ENCODE data around the gene METTL24. TPM values are rescaled to one million over a fixed set of nuclear protein-coding genes. Genes with fewer than 3 reads are reported as not detected.
"Not testable (repeated sequence)": the region's sequence is repeated elsewhere in the genome, so short reads cannot be mapped to it uniquely, and the experiment has no call there.

Gene METTL24
- total RNA-seq, 4 donors from 2014 or later: 2.6 to 12.6 (median 4.0) TPM

GRCh38 chr6:110352563-110353262 lies 5.4 kb downstream of the METTL24 start:
- WGBS, 2 donors: 34 to 40% methylated on average over 7 of the region's 7 CpGs
- Histone ChIP-seq H3K36me3 (no peaks in the 10 kb centered on the region), H3K4me1 (peaks cover 6 to 17% of the 10 kb centered on the region in 2 donors)

GRCh38 chr6:110351986-110352385 lies 6.2 kb downstream of the METTL24 start:
- peaks cover 6 to 17% of the 10 kb centered on the region in 2 donors for H3K4me1 ChIP-seq
- no peaks in the 10 kb centered on the region for H3K9me3 ChIP-seq
- no peak for TF ChIP-seq POLR2A (IDR thresholded peaks at IDR 0.05)
- TF ChIP-seq CTCF (IDR thresholded peaks at IDR 0.05): no peak
- whole genome bisulfite sequencing, 2 donors: 87 to 89% methylated on average over 4 of the region's 4 CpGs
- H3K4me3 ChIP-seq (replicated peaks in 1 of 3): no peak overlapping the region
- intact Hi-C loops (cut with DNase I): no loop called here
- no peaks in the 10 kb centered on the region for H3K36me3 ChIP-seq
- no peak for DNase-seq
- H3K27ac ChIP-seq: peak overlapping the region in 1 of 3 donors; percentile 21
- no peaks in the 10 kb centered on the region for H3K27me3 ChIP-seq

More at GRCh38 chr6:110352563-110353262, 5.4 kb downstream of the METTL24 start:
- peak overlapping the region in 2 of 3 donors; percentile 21 to 33 for H3K27ac ChIP-seq
- peak in 1 of 2 donors; percentile 6 for DNase-seq
- intact Hi-C loops (cut with DNase I): no loop called here
- TF ChIP-seq CTCF (IDR thresholded peaks at IDR 0.05) (no peak), POLR2A (IDR thresholded peaks at IDR 0.05) (no peak)
- no peaks in the 10 kb centered on the region for H3K27me3 ChIP-seq
- no peak overlapping the region for H3K4me3 ChIP-seq (replicated peaks in 1 of 3)
- H3K9me3 ChIP-seq: no peaks in the 10 kb centered on the region

- no peak for TF ChIP-seq CTCF (IDR thresholded peaks at IDR 0.05)
- no peak for TF ChIP-seq POLR2A (IDR thresholded peaks at IDR 0.05)
- peak in 1 of 2 donors; percentile 28 for DNase-seq
- Histone ChIP-seq H3K36me3 (no peaks in the 10 kb centered on the region), H3K4me1 (peaks cover 6 to 17% of the 10 kb centered on the region in 2 donors), H3K27ac (no peak overlapping the region), H3K9me3 (no peaks in the 10 kb centered on the region), H3K27me3 (no peaks in the 10 kb centered on the region), H3K4me3 (replicated peaks in 1 of 3) (no peak overlapping the region)
- intact Hi-C loops (cut with DNase I): no loop called here
- WGBS, 2 donors: 72% methylated on average over 3 of the region's 3 CpGs
Observed at GRCh38 chr6:110351546-110351945, 6.6 kb downstream of the METTL24 start.

GRCh38 chr6:110350593-110350992 lies 7.6 kb downstream of the METTL24 start:
- 94 to 98% methylated on average over 7 of the region's 7 CpGs for WGBS, 2 donors
- H3K36me3 ChIP-seq; H3K27ac ChIP-seq; intact Hi-C loops (cut with DNase I); H3K9me3 ChIP-seq; H3K4me3 ChIP-seq (replicated peaks in 1 of 3); H3K27me3 ChIP-seq; DNase-seq: not testable (repeated sequence)
- peaks cover 6 to 17% of the 10 kb centered on the region in 2 donors for H3K4me1 ChIP-seq

GRCh38 chr6:110348961-110349690 lies 9.0 kb downstream of the METTL24 start:
- no peaks in the 10 kb centered on the region for H3K27me3 ChIP-seq
- no peak overlapping the region for H3K27ac ChIP-seq
- peaks cover 6 to 17% of the 10 kb centered on the region in 2 donors for H3K4me1 ChIP-seq
- no peak for DNase-seq
- WGBS, 2 donors: 91% methylated on average over 11 of the region's 11 CpGs
- no peaks in the 10 kb centered on the region for H3K36me3 ChIP-seq
- no peaks in the 10 kb centered on the region for H3K9me3 ChIP-seq
- intact Hi-C loops (cut with DNase I): no loop called here
- TF ChIP-seq CTCF (IDR thresholded peaks at IDR 0.05) (no peak), POLR2A (IDR thresholded peaks at IDR 0.05) (no peak)
- no peak overlapping the region for H3K4me3 ChIP-seq (replicated peaks in 1 of 3)
